HCT116 (cell line): ENCODE results near the gene ECSCR.

Experiments
- CTCF ChIP-seq, 3 experiments: fragments of 200-600 bp in 1 of 3; sonication (generic) in 1 of 3; IDR thresholded peaks in 2 of 3; conservative IDR thresholded peaks in 1 of 3; 2 replicates each; pipeline ENCODE4 v1.5.1; 2012 to 2017; ENCODE audit warnings: low read depth in 2 of 3, low read length in 2 of 3, antibody characterized with exemption in 1 of 3, borderline replicate concordance in 1 of 3, control low read depth in 1 of 3, mild to moderate bottlenecking in 1 of 3, mixed read lengths in 1 of 3, mixed run types in 1 of 3, moderate library complexity in 1 of 3; ENCODE audit not compliant: insufficient read depth in 1 of 3
- EZH2phosphoT487 ChIP-seq: fragments of 200-600 bp; IDR thresholded peaks from 2 replicates; pipeline ENCODE4 v1.6.1; 2018; ENCODE audit warnings: antibody characterized with exemption, borderline replicate concordance
- JUND ChIP-seq: IDR thresholded peaks from 2 replicates; pipeline ENCODE4 v1.6.1; 2012
- POLR2A ChIP-seq: IDR thresholded peaks from 2 replicates; pipeline ENCODE4 v1.7.0; 2011; ENCODE audit warnings: borderline replicate concordance; ENCODE audit not compliant: insufficient read depth, insufficient read length; ENCODE audit errors: extremely low read depth
- POLR2AphosphoS5 ChIP-seq: IDR thresholded peaks from 2 replicates; pipeline ENCODE4 v1.6.1; 2011; ENCODE audit warnings: mild to moderate bottlenecking, low read depth, low read length, moderate library complexity
- RAD21 ChIP-seq: IDR thresholded peaks from 2 replicates; pipeline ENCODE4 v1.6.1; 2012; ENCODE audit warnings: low read depth, mild to moderate bottlenecking
- SIN3A ChIP-seq: IDR thresholded peaks from 2 replicates; pipeline ENCODE4 v1.6.1; 2012; ENCODE audit warnings: low read depth
- TCF7L2 ChIP-seq: IDR thresholded peaks from 2 replicates; pipeline ENCODE4 v1.7.0; 2011; ENCODE audit warnings: borderline replicate concordance, inconsistent platforms; ENCODE audit not compliant: insufficient read depth, insufficient read length; ENCODE audit errors: extremely low read depth
- TF ChIP-seq, protein P1 (sequence below): IDR thresholded peaks from 2 replicates; pipeline ENCODE4 v1.6.1; 2012; ENCODE audit warnings: low read depth
- TF ChIP-seq, protein P2 (sequence below): IDR thresholded peaks from 2 replicates; pipeline ENCODE4 v1.6.1; 2012
- TF ChIP-seq, protein P3 (sequence below): IDR thresholded peaks from 2 replicates; pipeline ENCODE4 v1.6.1; 2012

- TF ChIP-seq, protein P1, sequence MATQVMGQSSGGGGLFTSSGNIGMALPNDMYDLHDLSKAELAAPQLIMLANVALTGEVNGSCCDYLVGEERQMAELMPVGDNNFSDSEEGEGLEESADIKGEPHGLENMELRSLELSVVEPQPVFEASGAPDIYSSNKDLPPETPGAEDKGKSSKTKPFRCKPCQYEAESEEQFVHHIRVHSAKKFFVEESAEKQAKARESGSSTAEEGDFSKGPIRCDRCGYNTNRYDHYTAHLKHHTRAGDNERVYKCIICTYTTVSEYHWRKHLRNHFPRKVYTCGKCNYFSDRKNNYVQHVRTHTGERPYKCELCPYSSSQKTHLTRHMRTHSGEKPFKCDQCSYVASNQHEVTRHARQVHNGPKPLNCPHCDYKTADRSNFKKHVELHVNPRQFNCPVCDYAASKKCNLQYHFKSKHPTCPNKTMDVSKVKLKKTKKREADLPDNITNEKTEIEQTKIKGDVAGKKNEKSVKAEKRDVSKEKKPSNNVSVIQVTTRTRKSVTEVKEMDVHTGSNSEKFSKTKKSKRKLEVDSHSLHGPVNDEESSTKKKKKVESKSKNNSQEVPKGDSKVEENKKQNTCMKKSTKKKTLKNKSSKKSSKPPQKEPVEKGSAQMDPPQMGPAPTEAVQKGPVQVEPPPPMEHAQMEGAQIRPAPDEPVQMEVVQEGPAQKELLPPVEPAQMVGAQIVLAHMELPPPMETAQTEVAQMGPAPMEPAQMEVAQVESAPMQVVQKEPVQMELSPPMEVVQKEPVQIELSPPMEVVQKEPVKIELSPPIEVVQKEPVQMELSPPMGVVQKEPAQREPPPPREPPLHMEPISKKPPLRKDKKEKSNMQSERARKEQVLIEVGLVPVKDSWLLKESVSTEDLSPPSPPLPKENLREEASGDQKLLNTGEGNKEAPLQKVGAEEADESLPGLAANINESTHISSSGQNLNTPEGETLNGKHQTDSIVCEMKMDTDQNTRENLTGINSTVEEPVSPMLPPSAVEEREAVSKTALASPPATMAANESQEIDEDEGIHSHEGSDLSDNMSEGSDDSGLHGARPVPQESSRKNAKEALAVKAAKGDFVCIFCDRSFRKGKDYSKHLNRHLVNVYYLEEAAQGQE, result no peak
- no peak for TF ChIP-seq CTCF (IDR thresholded peaks at IDR 0.05 in 2 of 3, conservative IDR thresholded peaks at IDR 0.05 in 1 of 3; ENCODE audit: borderline replicate concordance in 1 of 3, insufficient read depth in 1 of 3, low read depth in 2 of 3, low read length in 2 of 3)
- no peak for TF ChIP-seq POLR2AphosphoS5
- no peak for TF ChIP-seq POLR2A
- TF ChIP-seq, protein P2, sequence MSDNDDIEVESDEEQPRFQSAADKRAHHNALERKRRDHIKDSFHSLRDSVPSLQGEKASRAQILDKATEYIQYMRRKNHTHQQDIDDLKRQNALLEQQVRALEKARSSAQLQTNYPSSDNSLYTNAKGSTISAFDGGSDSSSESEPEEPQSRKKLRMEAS, result no peak
- no peak for TF ChIP-seq SIN3A
- no peak for TF ChIP-seq RAD21
- TF ChIP-seq EZH2phosphoT487, result no peak
- TF ChIP-seq JUND, result no peak
- TF ChIP-seq TCF7L2, result no peak
- TF ChIP-seq, protein P3, sequence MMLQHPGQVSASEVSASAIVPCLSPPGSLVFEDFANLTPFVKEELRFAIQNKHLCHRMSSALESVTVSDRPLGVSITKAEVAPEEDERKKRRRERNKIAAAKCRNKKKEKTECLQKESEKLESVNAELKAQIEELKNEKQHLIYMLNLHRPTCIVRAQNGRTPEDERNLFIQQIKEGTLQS, result no peak
Measured at GRCh38 chr5:139494256-139494655, 31.7 kb upstream of the ECSCR start.
